Measurements from ENCODE around the gene SRR. TPM values are rescaled to one million over a fixed set of nuclear protein-coding genes. Genes with fewer than 3 reads are reported as not detected.
A peak's percentile ranks its signal among the peaks of the same experiment; 100 is the strongest.

The SRR gene
- total RNA-seq, 3 donors from 2014 or later (not counting 1 experiment from before 2014, with no cell fraction given) = 6.4 to 11.1 (median 7.9) TPM

- intact Hi-C loops (cut with micrococcal nuclease) = no loop called here
- H3K4me3 Mint-ChIP-seq = no peak overlapping the region
- no peak for ATAC-seq
- no peaks in the 10 kb centered on the region for H3K4me1 Mint-ChIP-seq
- Histone ChIP-seq H3K27me3 (ENCODE audit: control insufficient read depth, insufficient read depth, low read length) (no peaks in the 10 kb centered on the region), H3K36me3 (ENCODE audit: control insufficient read depth, insufficient read depth, low read length) (peaks cover 46% of the 10 kb centered on the region), H3K27ac (ENCODE audit: low read length) (no peak overlapping the region), H3K4me1 (ENCODE audit: control insufficient read depth, insufficient read depth, low read length) (no peaks in the 10 kb centered on the region), H3K9me3 (ENCODE audit: control insufficient read depth, insufficient read depth, low read length) (no peaks in the 10 kb centered on the region), H3K4me3 (ENCODE audit: low read length) (no peak overlapping the region)
- H3K9me3 Mint-ChIP-seq = no peaks in the 10 kb centered on the region
- no peak for TF ChIP-seq CTCF (IDR thresholded peaks at IDR 0.05)
- H3K27me3 Mint-ChIP-seq (ENCODE audit: low read depth in 2 of 2) = no peaks in the 10 kb centered on the region
- H3K36me3 Mint-ChIP-seq = peaks cover 14% of the 10 kb centered on the region
- 91% methylated on average over 2 of the region's 2 CpGs for WGBS (ENCODE audit: insufficient coverage)
- H3K27ac Mint-ChIP-seq = no peak overlapping the region
- DNase-seq = no peak
These were observed 20.0 kb downstream of the SRR start for GRCh38 chr17:2323629-2324314.

- no peak for TF ChIP-seq CTCF (IDR thresholded peaks at IDR 0.05)
- Mint-ChIP-seq H3K4me3 (no peak overlapping the region), H3K9me3 (no peaks in the 10 kb centered on the region), H3K4me1 (peaks cover 14 to 15% of the 10 kb centered on the region in 2 donors), H3K27ac (no peak overlapping the region), H3K27me3 (ENCODE audit: low read depth in 2 of 2) (no peaks in the 10 kb centered on the region), H3K36me3 (no peaks in the 10 kb centered on the region)
- DNase-seq (no peak), ATAC-seq (no peak)
- no peaks in the 10 kb centered on the region for H3K27me3 ChIP-seq (ENCODE audit: control insufficient read depth, insufficient read depth, low read length)
- H3K4me3 ChIP-seq (ENCODE audit: low read length) = no peak overlapping the region
- no peaks in the 10 kb centered on the region for H3K9me3 ChIP-seq (ENCODE audit: control insufficient read depth, insufficient read depth, low read length)
- peaks cover 8% of the 10 kb centered on the region for H3K4me1 ChIP-seq (ENCODE audit: control insufficient read depth, insufficient read depth, low read length)
- no peak overlapping the region for H3K27ac ChIP-seq (ENCODE audit: low read length)
- H3K36me3 ChIP-seq (ENCODE audit: control insufficient read depth, insufficient read depth, low read length) = peaks cover 63% of the 10 kb centered on the region
- intact Hi-C loops (cut with micrococcal nuclease) = no loop called here
- 78% methylated on average over 3 of the region's 3 CpGs for WGBS (ENCODE audit: insufficient coverage)
These were observed 27.6 kb downstream of the SRR start for GRCh38 chr17:2331303-2331702.

GRCh38 chr17:2335726-2336214 is 32.0 kb downstream of the SRR start:
- DNase-seq (no peak), ATAC-seq (no peak)
- intact Hi-C loops (cut with micrococcal nuclease) = no loop called here
- WGBS (ENCODE audit: insufficient coverage) = 4% methylated on average over 17 of the region's 17 CpGs
- peaks cover 18% of the 10 kb centered on the region for H3K4me1 ChIP-seq (ENCODE audit: control insufficient read depth, insufficient read depth, low read length)
- H3K27ac Mint-ChIP-seq = peak overlapping the region; percentile 90 to 93
- H3K27ac ChIP-seq (ENCODE audit: low read length) = no peak overlapping the region
- H3K36me3 Mint-ChIP-seq = no peaks in the 10 kb centered on the region
- H3K9me3 Mint-ChIP-seq = no peaks in the 10 kb centered on the region
- peaks cover 40% of the 10 kb centered on the region for H3K36me3 ChIP-seq (ENCODE audit: control insufficient read depth, insufficient read depth, low read length)
- no peaks in the 10 kb centered on the region for H3K27me3 Mint-ChIP-seq (ENCODE audit: low read depth in 2 of 2)
- H3K4me1 Mint-ChIP-seq = peaks cover 17 to 19% of the 10 kb centered on the region in 2 donors
- H3K9me3 ChIP-seq (ENCODE audit: control insufficient read depth, insufficient read depth, low read length) = no peaks in the 10 kb centered on the region
- peak overlapping the region; percentile 60 for H3K4me3 ChIP-seq (ENCODE audit: low read length)
- H3K27me3 ChIP-seq (ENCODE audit: control insufficient read depth, insufficient read depth, low read length) = no peaks in the 10 kb centered on the region
- TF ChIP-seq CTCF (IDR thresholded peaks at IDR 0.05) = no peak
- peak overlapping the region; percentile 99 for H3K4me3 Mint-ChIP-seq
